Measurements from ENCODE around the gene KCTD1.

Gene KCTD1

DNA sequence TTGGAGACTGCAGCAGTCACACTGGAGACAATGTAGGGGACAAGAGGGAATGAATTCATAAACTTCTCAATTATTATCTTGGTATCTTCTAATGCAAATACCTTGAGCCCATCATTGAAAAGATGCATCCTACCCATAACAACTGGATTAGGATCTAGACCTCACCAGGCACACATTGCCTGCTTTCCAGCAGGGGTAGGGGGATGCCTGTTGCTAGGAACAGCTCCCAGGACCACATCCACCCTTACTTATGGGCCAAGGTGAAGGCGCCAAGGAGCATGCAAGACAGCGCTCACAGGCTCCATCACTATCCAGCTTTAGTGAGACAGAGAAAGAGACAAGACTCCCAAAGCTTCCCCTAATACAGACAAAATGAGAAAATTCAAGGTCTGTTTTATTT, 24.4 kb downstream of the KCTD1 start:
- no peak for DNase-seq (ENCODE audit: low read depth in 2 of 2)

DNA sequence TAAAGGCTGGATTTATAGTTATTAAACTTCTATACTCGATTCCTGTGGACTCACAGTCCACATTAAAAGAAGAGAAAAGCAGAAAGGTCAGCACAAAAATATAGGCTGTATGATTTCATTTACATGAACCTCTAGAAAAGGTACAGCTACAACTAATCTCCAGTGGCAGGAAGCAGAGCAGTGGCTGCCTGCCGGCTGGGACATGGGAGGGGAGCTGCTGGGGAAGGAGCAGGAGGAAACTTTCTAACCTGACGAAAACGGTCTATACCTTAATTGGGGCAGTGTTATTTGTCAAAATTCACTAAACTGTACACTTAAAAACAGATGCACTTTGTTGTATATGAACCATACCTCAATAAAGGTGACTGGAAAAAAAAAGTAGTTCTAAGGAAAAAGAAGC, 26.7 kb downstream of the KCTD1 start:
- no peak for DNase-seq (ENCODE audit: low read depth in 2 of 2)

DNA sequence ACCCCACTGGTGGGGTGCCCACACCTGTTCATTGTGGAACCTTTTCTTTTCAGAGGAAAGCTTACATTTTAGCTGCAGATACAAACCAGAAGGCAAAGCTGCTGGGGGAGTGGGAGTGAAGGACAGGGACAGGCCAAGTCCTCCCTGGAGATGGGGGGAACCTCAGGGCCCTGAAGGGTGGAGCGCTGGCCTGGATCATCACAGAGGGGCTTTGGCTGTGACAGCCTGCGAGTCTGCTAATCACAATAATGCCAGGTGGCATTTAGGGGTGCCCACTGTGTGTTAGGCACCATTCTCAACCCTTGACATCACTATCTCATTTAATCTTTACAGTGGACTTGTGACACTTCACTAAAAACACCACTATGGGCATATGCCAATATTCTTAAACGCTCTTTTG, 27.4 kb downstream of the KCTD1 start:
- no peak for DNase-seq (ENCODE audit: low read depth in 2 of 2)

DNA sequence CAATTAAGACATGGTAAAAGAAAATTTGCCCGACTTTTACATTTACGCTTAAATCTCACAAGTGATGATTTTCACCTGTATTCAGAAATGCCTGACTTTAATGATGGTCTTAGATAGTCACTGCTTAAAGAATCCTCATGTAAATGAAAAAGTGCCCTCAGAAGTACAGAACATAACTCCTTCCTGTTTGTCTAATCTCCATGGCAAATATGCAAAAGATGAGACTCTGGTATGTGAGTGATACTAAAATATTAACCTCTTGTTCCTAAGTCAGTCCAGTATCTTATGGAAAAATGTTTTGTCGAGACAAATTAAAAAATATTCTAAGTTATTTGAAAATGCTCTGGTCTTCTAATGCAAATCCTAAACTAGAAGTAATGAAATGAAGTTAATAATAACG, 29.2 kb downstream of the KCTD1 start:
- DNase-seq (ENCODE audit: low read depth in 2 of 2), result no peak

DNA sequence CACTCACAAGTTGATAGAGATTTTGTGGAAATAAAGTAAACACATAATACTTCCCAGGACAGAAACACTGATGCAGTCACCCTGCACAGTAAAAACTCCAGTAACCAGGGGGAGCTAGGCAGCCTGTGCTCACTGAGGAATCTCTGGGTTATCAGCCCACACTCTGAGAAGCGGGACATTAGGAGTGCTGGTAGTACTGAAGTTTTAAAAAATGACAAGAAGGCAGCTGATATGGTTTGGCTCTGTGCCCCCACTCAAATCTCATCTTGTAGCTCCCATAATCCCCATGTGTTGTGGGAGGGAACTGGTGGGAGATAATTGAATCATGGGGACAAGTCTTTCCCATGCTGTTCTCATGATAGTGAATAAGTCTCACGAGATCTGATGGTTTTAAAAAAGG, 31.4 kb downstream of the KCTD1 start:
- DNase-seq (ENCODE audit: low read depth in 2 of 2), result no peak

DNA sequence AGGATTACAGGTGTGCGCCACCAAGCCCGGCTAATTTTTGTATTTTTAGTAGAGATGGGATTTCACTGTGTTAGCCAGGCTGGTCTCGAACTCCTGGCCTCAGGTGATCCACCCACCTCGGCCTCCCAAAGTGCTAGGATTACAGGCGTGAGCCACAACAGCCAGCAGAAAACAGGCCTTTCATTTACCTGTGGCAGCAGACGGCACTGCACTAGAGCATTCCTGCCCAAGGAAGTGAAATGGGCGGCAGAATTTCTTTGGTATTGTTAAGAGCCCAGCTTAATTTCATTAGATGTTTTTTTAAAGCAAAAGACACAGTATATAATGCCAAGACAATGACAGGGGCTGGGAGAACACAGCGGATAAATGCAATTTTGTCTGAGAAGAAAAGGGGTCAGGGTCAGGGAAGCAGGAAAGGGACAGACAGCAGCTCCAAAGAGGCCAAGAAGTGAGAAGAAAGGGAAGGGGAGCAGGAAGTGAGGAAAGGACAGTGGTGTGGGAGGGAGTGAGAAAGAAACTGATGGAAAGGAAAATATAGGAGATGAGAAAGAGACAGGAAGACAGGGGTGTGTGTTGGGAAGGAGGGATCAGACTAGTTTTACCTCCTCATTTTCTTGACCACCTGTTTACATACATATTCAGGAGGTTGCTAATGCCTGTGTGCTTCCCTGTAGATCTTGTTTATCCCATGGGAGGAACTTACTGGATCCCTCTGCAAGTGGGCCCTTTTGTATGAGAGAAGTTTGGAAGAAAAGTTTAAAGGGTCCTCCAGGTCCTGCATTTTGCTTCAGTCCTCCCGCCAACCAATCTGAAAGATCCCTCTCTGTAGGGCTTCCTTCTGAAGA, 32.5 kb downstream of the KCTD1 start:
- DNase-seq (ENCODE audit: low read depth in 2 of 2), result no peak

DNA sequence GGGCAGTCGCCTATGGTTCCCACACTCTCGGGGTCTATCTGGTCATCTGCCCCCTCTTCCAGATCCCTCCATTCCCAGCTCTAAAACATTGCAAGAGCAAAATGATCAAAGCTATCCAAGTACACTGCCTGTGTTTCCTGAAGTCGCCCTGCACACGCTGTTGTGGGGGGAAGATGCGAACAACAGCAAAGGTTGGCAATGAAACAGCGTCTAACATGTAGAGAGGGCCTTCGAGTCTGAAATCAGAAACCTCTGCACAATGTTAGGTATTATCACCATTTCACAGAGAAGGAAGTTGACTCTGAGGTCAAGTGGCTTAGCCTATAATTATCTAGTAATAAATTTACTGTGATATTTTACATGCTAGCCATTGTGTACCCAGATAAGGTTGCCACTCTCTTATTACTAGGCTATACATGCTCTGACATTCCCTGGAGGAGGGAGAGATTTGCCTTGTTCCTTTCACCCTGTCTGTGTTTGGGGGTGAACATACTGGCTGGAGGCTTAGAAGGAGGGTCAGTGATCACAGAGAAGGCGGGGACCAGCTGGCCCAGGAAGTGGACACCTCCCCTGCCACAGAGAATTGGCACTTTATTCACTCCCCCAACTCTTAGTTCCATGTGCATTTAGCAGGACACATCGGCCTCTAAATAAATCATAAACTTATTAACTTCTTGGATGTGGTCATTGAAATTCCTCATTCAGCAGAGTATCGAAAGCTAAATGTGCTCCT, 36.8 kb downstream of the KCTD1 start:
- no peak for DNase-seq (ENCODE audit: low read depth in 2 of 2)

DNA sequence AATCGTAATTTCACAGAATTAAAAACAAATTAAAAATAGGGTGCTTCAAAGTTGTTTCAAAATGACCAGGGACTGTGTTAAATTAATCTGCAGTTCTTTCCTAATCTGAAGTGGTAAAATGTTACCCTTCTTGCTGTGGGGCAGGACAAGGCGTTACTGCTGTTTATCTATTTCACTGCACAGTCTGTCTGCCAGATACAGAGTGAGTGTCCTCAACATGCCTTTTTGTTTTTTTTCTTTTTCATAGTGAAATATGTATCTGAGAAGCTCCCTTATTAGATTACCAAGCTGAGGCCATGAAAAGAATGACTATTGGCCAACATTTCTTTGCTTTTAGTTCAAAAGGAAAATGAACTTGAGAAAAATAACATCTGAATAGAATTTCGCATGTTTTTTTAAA, 38.0 kb downstream of the KCTD1 start:
- DNase-seq (ENCODE audit: low read depth in 2 of 2), result no peak

DNA sequence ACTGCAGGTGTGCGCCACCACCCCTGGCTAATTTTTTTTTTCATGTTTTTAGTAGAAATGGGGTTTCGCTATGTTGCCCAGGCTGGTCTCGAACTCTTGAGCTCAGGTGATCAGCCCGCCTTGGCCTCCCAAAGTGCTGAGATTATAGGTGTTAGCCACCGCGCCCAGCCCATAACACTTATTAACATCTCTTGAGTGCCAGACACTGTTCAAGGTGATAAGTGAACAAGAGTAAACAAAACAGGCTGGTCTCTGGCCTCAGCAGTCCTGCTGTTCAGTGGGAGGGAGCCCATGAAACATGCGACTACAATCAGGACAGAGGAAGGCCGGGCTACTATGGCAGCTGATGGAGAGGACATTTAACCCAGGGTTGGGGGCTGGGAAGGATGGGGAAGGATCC, 42.3 kb downstream of the KCTD1 start:
- no peak for DNase-seq (ENCODE audit: low read depth in 2 of 2)

DNA sequence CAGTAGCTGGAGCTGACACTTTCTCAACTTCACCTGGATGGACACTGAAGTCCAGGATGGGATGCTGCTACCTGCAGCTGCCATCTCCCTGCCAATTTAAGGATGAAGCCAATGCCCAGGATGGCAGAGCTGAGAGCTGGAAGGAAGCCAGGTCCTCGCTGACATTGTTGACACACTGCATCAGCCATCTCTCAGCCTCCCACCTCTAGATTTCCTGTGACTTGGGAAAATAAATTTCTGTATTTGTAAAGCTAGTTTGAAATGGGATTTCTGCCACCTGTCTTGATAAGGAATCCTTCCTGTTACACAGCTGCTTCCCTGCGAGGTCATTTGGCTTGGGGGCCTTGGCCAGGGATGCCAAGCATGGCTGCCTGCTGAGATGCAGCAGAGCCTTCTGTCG, 43.5 kb downstream of the KCTD1 start:
- no peak for DNase-seq (ENCODE audit: low read depth in 2 of 2)

DNA sequence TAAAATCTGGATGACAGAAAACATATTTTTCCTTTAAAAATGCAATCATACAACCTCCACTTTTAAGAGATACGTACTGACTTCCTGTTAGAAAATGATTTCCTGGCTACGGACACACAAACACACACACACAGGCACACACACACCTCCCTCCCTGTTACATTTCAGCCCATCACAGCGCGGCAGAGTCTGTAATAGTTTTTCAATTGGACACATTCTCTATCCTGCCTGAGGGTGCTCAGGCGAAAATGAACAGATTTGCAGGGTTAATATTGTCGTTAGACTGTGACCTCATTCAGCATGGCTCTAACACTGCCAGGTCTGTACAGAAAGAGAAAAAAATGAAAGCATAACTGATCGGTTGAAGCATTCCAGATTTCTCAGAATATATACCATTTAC, 45.0 kb downstream of the KCTD1 start:
- no peak for DNase-seq (ENCODE audit: low read depth in 2 of 2)

DNA sequence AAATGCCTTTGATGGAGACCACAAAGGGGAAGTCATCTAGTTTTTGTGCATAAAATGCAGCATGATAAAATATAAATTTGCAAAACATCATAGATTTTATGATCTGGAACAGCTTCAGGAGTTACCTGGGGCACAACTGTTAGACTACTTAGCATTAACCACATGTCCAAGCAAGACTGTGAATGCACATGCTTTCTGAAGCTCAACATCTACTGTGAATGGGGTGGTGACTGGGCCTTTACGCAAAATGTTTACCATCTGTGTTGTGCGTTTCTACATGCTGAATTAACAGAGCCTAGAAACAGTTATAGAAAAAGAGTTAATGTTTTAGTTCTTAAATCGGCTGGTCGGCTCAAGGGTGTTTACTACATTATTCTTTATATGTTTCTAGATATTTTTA, 45.5 kb downstream of the KCTD1 start:
- no peak for DNase-seq (ENCODE audit: low read depth in 2 of 2)

DNA sequence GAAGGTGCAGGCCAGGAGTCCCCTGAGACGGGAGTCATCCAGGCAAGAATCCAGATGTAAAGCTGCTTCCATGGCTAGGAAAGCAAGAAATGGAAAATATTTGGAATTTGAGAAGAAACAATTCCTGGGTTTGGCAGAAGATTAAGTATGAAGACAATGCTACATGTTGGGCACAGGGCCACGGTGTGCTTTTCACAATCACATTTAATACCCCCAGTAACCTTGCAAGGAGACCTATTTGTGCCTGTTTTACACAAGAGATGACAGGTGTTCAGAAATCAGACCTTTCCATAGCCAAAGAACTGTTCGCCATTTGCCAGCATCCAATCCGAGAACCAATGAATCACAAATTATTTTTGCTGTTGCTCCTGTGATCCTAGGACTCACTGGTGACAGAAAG, 50.5 kb downstream of the KCTD1 start:
- DNase-seq (ENCODE audit: low read depth in 2 of 2), result no peak

DNA sequence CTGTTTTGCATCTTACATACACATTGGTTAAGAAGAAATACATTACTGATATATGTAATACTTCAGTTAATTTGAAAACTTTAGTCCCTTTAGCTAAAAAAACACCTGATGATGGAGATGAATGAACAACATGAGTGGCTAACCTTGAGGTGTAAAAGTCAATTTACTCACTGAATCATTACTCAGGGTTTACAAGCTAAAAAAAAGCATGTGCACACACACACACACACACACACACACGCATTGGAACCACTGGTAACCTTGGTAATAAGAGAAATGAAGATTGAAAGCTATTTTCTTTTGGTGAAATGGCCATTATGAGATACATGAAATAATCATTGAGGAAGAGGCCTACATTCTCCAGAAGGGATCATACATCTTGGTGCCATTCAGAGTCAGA, 51.8 kb downstream of the KCTD1 start:
- no peak for DNase-seq (ENCODE audit: low read depth in 2 of 2)

DNA sequence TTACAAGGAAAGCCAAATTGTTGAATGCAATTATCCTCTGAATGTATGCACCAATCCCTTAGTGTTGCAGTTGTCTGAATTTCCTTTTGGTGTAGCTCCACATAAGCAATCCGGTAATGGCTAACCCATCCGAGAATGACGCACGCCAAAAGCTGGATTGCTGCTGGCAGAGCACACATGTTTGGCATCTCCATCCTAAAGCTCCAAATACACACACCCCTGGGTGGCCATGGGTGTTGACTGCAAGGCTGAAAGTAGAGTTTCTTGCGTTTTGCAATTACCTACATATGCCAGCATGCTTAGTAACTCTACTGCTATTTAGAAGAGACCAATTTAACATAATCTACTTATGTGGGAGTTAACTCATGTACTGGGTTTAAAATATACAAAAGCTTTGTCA, 53.1 kb downstream of the KCTD1 start:
- no peak for DNase-seq (ENCODE audit: low read depth in 2 of 2)

DNA sequence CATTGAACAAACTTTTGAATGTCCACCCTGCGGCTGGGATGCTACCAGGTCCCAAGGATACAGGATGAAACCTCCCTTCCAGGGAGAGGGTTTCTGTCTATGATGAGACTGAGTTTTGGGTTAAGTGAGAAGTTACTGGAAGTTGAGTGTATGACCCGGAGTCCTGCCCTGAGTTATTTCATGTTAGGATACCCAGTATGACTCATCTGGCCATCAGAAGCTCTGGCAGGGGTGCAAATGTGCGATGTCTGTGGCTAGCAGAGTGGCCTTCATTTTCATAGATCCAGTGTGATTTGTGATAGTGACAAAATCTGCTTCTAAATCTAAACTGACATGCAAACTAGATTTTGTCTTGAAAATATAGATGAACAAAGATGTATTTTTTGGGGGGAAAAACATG, 55.3 kb downstream of the KCTD1 start:
- DNase-seq (ENCODE audit: low read depth in 2 of 2), result no peak

DNA sequence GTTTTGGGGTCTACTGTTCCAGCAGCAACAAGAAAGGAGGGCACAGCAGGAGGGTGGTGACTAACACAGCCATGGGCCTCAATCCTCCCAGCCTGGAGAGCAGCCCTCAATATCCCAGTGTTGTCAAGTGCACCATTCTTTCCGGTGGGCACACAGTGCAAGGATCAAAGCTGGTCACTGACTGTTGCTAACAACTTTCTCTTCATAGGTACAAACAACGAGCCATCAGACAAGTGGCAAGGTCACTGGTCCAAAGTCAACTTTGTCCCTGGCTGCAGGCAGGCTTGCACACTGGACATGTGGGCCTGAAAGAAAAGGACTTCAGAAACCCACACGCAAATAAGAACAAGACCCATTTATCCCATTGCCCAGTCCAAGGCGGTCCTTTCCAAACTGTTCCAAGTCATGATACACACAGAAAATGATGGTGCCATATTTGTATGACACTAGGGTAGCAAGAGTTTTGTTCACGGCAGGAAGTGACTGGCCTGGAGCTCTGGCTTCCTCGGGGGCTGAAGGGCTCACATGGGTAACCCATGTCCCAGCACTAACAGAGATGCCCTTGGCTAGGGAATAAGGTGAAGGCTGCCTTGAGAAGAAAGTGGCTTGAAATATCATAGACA, 57.0 kb downstream of the KCTD1 start:
- no peak for DNase-seq (ENCODE audit: low read depth in 2 of 2)

DNA sequence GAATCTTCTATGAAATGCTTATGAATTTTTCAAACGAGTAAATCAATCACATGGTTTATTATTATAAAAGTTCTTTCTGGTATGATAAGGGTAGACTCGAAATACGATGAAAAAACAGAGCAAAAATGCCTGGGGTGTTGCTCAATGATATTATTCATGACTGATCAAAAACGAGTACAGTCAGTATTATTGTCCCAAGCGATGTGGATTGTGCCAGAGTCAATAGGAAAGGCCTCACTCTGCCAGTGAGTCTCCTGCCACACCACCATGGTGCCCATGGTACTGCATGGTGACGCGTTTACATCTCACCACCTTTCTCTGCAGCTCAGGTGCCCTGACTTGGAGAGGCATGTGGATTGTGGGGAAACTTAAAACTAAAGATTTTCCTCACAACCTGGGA, 58.5 kb downstream of the KCTD1 start:
- no peak for DNase-seq (ENCODE audit: low read depth in 2 of 2)

DNA sequence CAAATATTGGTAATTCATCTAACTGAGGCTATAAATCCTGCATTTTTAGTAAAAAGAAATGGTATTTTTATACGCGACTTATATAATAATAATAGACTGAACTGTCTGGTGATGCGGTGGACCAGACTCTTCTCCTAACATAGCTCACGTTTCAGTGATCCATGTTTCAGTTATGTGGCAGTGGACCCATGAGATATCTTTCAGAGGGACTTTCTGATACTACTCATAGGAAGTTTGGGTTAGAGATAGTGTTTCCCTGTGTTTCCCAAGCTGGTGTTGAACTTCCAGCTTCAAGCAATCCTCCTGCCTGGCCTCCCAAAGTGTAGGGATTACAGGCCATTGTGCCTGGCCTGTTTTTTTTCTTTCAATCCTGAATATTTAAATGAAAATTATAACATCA, 59.2 kb downstream of the KCTD1 start:
- DNase-seq (ENCODE audit: low read depth in 2 of 2), result no peak

DNA sequence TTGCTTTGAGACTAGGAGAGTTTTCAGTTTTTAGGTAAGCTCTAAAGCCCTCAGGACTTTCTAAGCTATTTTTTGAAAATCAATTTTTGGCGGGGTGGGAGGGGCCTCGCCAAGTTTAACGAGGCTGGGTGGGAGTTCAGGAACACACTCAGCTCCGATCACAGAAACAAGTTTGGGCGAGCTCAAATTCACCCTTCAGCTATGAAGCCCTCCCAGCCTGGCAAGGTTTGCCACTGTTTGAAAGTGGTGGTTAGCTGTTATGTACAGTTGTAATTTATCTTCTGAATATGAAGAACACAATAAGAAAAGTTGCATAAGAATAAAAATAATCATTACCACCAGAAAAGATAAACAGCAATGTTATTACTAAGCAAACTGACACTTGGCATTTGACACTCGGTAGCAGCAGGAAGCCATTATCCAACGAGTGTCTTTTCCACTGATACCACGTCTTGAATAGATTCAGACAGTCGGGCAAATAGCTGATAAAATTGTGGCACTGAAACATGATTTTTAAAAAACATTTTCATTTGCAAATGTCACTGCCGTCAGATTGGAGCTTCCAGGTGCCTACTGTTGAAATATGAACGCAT, 59.8 kb downstream of the KCTD1 start:
- no peak for DNase-seq (ENCODE audit: low read depth in 2 of 2)

DNA sequence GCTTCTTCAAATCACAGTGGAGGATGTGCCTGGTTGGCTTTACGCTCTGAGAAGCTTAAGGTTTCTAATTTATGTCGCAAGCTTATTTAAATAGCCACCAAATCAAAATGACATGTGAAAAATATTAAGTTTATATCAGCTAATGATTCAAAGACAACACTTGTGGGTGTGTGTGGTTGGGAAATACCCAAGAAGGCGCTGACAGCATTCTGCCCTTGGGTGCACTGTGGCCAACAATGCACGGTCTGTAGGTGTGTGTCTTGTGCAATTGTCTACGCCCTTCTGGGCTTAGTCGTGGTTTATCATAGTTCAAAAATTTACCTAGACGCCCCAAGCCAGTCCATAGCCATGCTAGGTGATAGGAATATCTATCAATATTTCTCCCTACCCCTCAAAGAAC, 60.9 kb downstream of the KCTD1 start:
- no peak for DNase-seq (ENCODE audit: low read depth in 2 of 2)

DNA sequence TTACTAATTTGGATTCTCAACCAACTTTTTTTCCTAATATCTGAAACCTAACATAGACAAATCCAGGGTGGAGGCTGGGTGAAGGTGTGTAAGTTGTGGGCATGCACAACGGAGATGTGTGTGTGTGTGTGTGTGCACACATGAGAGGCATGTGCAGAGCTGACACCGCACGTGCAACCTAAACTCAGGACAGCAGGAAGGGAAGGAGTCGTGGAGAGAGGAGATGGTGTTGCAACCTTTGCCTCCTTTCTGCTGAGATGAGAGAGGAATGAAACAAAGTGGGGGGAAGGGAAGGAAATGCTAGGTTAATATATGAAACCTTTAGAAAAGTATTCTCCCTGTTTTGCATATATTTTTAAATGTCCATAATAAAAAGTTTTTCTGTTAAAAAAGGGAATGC, 64.7 kb downstream of the KCTD1 start:
- no peak for DNase-seq (ENCODE audit: low read depth in 2 of 2)

DNA sequence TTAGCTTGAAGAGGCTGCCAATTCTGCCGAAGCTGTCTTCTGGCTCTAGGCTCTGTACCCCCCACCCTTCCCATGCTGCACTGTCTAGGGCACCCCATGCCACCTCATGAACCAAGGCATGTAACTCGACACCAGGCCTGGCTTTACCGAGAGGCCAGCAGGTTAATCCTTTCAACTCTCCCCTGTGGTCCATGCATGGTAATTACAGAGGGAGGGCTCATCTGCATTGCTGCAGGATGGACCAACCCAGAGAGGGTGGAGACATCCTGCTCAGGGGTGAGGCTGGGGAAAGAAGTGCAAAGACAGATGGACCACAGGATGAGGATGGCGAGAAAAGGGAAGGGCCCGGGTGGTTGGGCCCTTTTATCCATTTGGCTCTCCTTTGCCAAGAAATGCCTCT, 65.8 kb downstream of the KCTD1 start:
- DNase-seq (ENCODE audit: low read depth in 2 of 2), result no peak
